IPS DF 6.9 (cell line): ENCODE results near the gene ATF4.
"Not testable (repeated sequence)": the region's sequence is repeated elsewhere in the genome, so short reads cannot be mapped to it uniquely, and the experiment has no call there.

Experiments used
- DNase-seq: peaks from one replicate; pipeline ENCODE4 v3.0.0-alpha.2; 2013; ENCODE audit warnings: low read depth, low spot score
- H3K27ac ChIP-seq: one replicate; pipeline ENCODE4 v1.5.1; 2013; ENCODE audit warnings: low read length, control low read depth
- H3K27me3 ChIP-seq: 2 replicates; pipeline ENCODE4 v1.6.1; 2013; ENCODE audit warnings: mild to moderate bottlenecking, low read length; ENCODE audit not compliant: control insufficient read depth, insufficient read depth
- H3K36me3 ChIP-seq: 2 replicates; pipeline ENCODE4 v1.6.1; 2013; ENCODE audit warnings: low read length; ENCODE audit not compliant: control insufficient read depth, insufficient read depth
- H3K4me1 ChIP-seq: 2 replicates; pipeline ENCODE4 v1.6.1; 2013; ENCODE audit warnings: low read length; ENCODE audit not compliant: control insufficient read depth, insufficient read depth
- H3K4me3 ChIP-seq: 2 replicates; pipeline ENCODE4 v1.5.1; 2013; ENCODE audit warnings: mild to moderate bottlenecking, low read length
- H3K9me3 ChIP-seq: 2 replicates; pipeline ENCODE4 v1.6.1; 2013; ENCODE audit warnings: low read length, inconsistent platforms; ENCODE audit not compliant: control insufficient read depth, insufficient read depth
- WGBS: extraction: QIAGEN DNeasy Blood & Tissue Kit; methylation state at CpG from one replicate; pipeline ENCODE4 v1.1.7; 2013; ENCODE audit warnings: mixed read lengths, missing lambda C conversion rate; ENCODE audit not compliant: insufficient read length, insufficient coverage; 5-methylcytosine and 5-hydroxymethylcytosine counted together

Gene ATF4

GRCh38 chr22:39512026-39512425 is 8.3 kb upstream of the ATF4 start:
- no peak for DNase-seq
- peaks cover 30% of the 10 kb centered on the region for H3K27me3 ChIP-seq
- no peaks in the 10 kb centered on the region for H3K4me1 ChIP-seq
- H3K4me3 ChIP-seq: no peak overlapping the region
- no CpG with 5 or more reads among the region's 10 CpGs for WGBS
- no peak overlapping the region for H3K27ac ChIP-seq
- peaks cover 33% of the 10 kb centered on the region for H3K36me3 ChIP-seq
- no peaks in the 10 kb centered on the region for H3K9me3 ChIP-seq

GRCh38 chr22:39513791-39514190 is 6.6 kb upstream of the ATF4 start:
- 0 out of 2 replicates have a peak, but pooled peaks cover 1% of the 10 kb centered on the region for H3K4me1 ChIP-seq
- no CpG with 5 or more reads among the region's 18 CpGs for WGBS
- DNase-seq: no peak
- no peaks in the 10 kb centered on the region for H3K9me3 ChIP-seq
- H3K4me3 ChIP-seq: no peak overlapping the region
- no peak overlapping the region for H3K27ac ChIP-seq
- peaks cover 33% of the 10 kb centered on the region for H3K36me3 ChIP-seq
- peaks cover 18% of the 10 kb centered on the region for H3K27me3 ChIP-seq

GRCh38 chr22:39514373-39514973 is 5.9 kb upstream of the ATF4 start:
- Histone ChIP-seq H3K4me3 (no peak overlapping the region), H3K9me3 (no peaks in the 10 kb centered on the region), H3K4me1 (0 out of 2 replicates have a peak, but pooled peaks cover 3% of the 10 kb centered on the region), H3K27me3 (peaks cover 13% of the 10 kb centered on the region), H3K36me3 (peaks cover 28% of the 10 kb centered on the region), H3K27ac (no peak overlapping the region)
- WGBS: no CpG with 5 or more reads among the region's 8 CpGs
- no peak for DNase-seq

GRCh38 chr22:39515266-39516050 is 4.9 kb upstream of the ATF4 start:
- Histone ChIP-seq H3K4me3 (no peak overlapping the region), H3K9me3 (no peaks in the 10 kb centered on the region), H3K27ac (no peak overlapping the region), H3K4me1 (0 out of 2 replicates have a peak, but pooled peaks cover 3% of the 10 kb centered on the region), H3K36me3 (peaks cover 28% of the 10 kb centered on the region), H3K27me3 (peaks cover 10% of the 10 kb centered on the region)
- no peak for DNase-seq
- no CpG with 5 or more reads among the region's 12 CpGs for WGBS

DNA sequence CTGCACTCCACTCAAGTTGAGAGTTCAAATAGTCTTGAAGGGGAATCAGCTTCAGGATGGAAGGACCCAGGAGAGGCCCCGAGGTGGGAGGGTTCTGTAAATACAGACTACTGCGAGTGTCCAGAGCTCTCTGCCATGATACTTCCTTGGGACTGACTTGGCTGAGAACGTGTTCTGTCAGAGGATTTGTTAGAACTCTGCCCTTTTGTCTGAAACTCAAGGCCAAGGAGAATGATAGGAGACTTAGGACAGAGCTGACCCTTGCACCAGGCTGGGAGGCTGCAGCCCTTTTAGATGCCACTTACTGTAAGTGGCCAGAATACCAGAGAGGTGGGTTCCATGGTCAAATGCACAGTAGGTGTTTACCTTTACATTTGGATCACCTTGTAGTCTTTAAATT is 2.9 kb upstream of the ATF4 start:
- Histone ChIP-seq H3K27ac (no peak overlapping the region), H3K9me3 (no peaks in the 10 kb centered on the region), H3K36me3 (peaks cover 29% of the 10 kb centered on the region), H3K4me1 (0 out of 2 replicates have a peak, but pooled peaks cover 3% of the 10 kb centered on the region), H3K4me3 (no peak overlapping the region), H3K27me3 (no peaks in the 10 kb centered on the region)
- no CpG with 5 or more reads among the region's 3 CpGs for WGBS
- no peak for DNase-seq

DNA sequence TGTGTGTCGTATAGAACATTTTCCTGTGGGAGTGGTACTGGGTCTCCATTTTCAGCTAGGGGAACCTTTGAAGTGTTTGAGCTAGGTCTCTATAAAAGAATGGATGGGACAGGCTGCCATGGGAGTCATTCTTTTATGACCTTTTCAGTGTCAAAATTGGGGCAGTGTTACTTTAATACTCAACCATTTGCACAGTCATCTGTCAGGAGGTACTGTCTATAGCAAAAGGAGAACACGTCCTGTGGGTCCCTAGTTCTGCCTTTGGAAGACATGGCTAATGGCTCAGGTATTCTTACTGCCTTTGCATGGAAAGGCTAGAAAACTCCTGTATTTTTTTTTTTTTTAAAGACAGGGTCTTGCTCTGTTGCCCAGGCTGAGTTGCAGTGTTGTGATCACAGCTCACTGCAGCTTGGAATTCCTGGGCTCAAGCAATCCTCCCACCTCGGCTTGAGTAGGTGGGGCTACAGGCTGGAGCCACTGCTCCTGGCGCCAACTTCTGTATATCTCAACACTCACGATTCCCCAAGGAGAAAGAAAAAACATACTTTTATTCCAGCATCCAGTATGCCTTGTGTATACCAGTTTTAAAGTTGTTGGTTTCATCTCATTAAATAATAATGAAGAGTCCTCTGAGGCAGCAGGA is 2.1 kb upstream of the ATF4 start:
- H3K9me3 ChIP-seq: no peaks in the 10 kb centered on the region
- H3K36me3 ChIP-seq: peaks cover 36% of the 10 kb centered on the region
- no CpG with 5 or more reads among the region's 5 CpGs for WGBS
- no peaks in the 10 kb centered on the region for H3K27me3 ChIP-seq
- H3K27ac ChIP-seq: no peak overlapping the region
- DNase-seq: no peak
- no peak overlapping the region for H3K4me3 ChIP-seq
- H3K4me1 ChIP-seq: 0 out of 2 replicates have a peak, but pooled peaks cover 3% of the 10 kb centered on the region

DNA sequence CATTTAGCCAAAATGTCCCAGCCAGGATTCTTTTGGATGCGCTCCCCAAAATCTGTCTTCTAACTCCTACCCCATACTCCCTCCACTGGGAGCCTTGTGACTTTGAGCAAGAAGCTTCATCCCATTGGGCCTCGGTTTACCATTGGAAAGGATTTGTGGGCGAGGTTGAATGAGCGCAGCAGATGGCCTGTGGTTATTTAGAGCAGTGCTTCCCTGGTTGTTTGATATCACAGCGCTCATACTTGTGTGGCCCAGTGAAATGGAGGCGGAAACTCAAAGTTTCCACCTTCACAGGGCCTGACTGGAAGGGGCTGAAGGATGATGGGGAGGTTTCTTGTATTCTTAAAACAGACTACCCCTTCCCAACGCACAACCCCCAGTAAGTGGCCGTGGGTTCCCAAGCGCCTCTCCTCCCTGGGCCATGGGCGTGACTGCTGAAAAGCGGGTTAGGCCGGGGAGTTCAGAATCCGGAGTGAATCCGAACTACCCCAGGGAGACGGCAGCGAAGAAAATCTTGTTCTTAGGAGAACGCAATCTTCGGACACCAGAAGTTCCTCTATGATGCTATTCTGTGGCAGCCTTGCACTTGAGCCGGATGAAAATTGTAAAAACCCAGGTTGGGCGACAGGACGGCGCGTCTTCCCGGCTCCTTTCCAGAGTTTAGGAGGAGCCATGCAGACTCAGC is 1.2 kb upstream of the ATF4 start:
- Histone ChIP-seq H3K9me3 (no peaks in the 10 kb centered on the region), H3K36me3 (peaks cover 31% of the 10 kb centered on the region), H3K4me3 (peak overlapping the region; percentile 66; the same call in 1 of the 2 replicates), H3K27ac (no peak overlapping the region), H3K27me3 (no peaks in the 10 kb centered on the region), H3K4me1 (0 out of 2 replicates have a peak, but pooled peaks cover 5% of the 10 kb centered on the region)
- DNase-seq: no peak
- WGBS: no CpG with 5 or more reads among the region's 24 CpGs

GRCh38 chr22:39519681-39520225 is 609 bp upstream of the ATF4 start:
- peak overlapping the region; percentile 97; the same call in 1 of the 2 replicates for H3K4me3 ChIP-seq
- H3K27me3 ChIP-seq: no peaks in the 10 kb centered on the region
- no CpG with 5 or more reads among the region's 47 CpGs for WGBS
- peak; percentile 96 for DNase-seq
- H3K9me3 ChIP-seq: no peaks in the 10 kb centered on the region
- H3K36me3 ChIP-seq: peaks cover 35% of the 10 kb centered on the region
- 0 out of 2 replicates have a peak, but pooled peaks cover 5% of the 10 kb centered on the region for H3K4me1 ChIP-seq
- H3K27ac ChIP-seq: no peak overlapping the region

DNA sequence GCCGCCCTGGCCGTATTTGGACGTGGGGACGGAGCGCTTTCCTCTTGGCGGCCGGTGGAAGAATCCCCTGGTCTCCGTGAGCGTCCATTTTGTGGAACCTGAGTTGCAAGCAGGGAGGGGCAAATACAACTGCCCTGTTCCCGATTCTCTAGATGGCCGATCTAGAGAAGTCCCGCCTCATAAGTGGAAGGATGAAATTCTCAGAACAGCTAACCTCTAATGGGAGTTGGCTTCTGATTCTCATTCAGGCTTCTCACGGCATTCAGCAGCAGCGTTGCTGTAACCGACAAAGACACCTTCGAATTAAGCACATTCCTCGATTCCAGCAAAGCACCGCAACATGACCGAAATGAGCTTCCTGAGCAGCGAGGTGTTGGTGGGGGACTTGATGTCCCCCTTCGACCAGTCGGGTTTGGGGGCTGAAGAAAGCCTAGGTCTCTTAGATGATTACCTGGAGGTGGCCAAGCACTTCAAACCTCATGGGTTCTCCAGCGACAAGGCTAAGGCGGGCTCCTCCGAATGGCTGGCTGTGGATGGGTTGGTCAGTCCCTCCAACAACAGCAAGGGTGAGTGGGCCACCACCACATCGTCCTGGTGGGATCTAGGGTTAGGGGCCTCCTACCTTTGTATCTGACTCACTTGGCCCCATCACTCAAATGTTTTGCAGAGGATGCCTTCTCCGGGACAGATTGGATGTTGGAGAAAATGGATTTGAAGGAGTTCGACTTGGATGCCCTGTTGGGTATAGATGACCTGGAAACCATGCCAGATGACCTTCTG is 934 bp downstream of the ATF4 start:
- peaks cover 27% of the 10 kb centered on the region for H3K36me3 ChIP-seq
- H3K4me1 ChIP-seq, H3K9me3 ChIP-seq, DNase-seq, H3K27me3 ChIP-seq, H3K27ac ChIP-seq: not testable (repeated sequence)
- no CpG with 5 or more reads among the region's 28 CpGs for WGBS
- H3K4me3 ChIP-seq: peak overlapping the region; percentile 97; the same call in 1 of the 2 replicates
